HG02870 (cell line): ENCODE results near the gene ANAPC15.
A peak's percentile ranks its signal among the peaks of the same experiment; 100 is the strongest.

Experiments used
- ATAC-seq: cut with Tn5 transposase; IDR thresholded peaks from one replicate; pipeline ENCODE4 v1.9.1; 2021; ENCODE audit warnings: mild to moderate bottlenecking, moderate library complexity; ENCODE audit not compliant: unreplicated experiment

The ANAPC15 gene

GRCh38 chr11:72088076-72088808 lies 24.3 kb downstream of the ANAPC15 start:
- ATAC-seq = no peak

- no peak for ATAC-seq
Observed at GRCh38 chr11:72085621-72086351, 26.7 kb downstream of the ANAPC15 start.

GRCh38 chr11:72084965-72085364 lies 27.5 kb downstream of the ANAPC15 start:
- no peak for ATAC-seq

GRCh38 chr11:72084076-72084475 lies 28.4 kb downstream of the ANAPC15 start:
- ATAC-seq = no peak

GRCh38 chr11:72083414-72083813 lies 29.1 kb downstream of the ANAPC15 start:
- ATAC-seq = no peak

GRCh38 chr11:72081821-72082453 lies 30.6 kb downstream of the ANAPC15 start:
- ATAC-seq = no peak

GRCh38 chr11:72081184-72081644 lies 31.3 kb downstream of the ANAPC15 start:
- no peak for ATAC-seq

- ATAC-seq = peak; percentile 94
Observed at GRCh38 chr11:72080326-72081183, 31.9 kb downstream of the ANAPC15 start, which contains the start of the genes LRRC51 and NUMA1. Gene LRRC51, plus strand, starts transcription at chr11:72080850. Its CDS starts 8,234 bp downstream, at chr11:72089084. Gene NUMA1, minus strand, starts transcription at chr11:72080542. Its CDS starts 44,599 bp downstream, at chr11:72035943.

GRCh38 chr11:72079819-72080325 lies 32.6 kb downstream of the ANAPC15 start:
- no peak for ATAC-seq

- ATAC-seq = no peak
Observed at GRCh38 chr11:72078477-72078876, 34.0 kb downstream of the ANAPC15 start.

GRCh38 chr11:72075756-72076155 lies 36.7 kb downstream of the ANAPC15 start:
- ATAC-seq = no peak

- no peak for ATAC-seq
Observed at GRCh38 chr11:72075109-72075508, 37.4 kb downstream of the ANAPC15 start.

GRCh38 chr11:72072348-72072747 lies 40.1 kb downstream of the ANAPC15 start:
- ATAC-seq = no peak

GRCh38 chr11:72070491-72070890 lies 42.0 kb downstream of the ANAPC15 start:
- ATAC-seq = no peak

GRCh38 chr11:72069787-72070251 lies 42.7 kb downstream of the ANAPC15 start:
- no peak for ATAC-seq

- ATAC-seq = no peak
Observed at GRCh38 chr11:72069200-72069599, 43.3 kb downstream of the ANAPC15 start.

GRCh38 chr11:72067676-72068075 lies 44.8 kb downstream of the ANAPC15 start:
- no peak for ATAC-seq

- ATAC-seq = no peak
Observed at GRCh38 chr11:72067266-72067665, 45.2 kb downstream of the ANAPC15 start.

- ATAC-seq = no peak
Observed at GRCh38 chr11:72066855-72067254, 45.6 kb downstream of the ANAPC15 start.

- no peak for ATAC-seq
Observed at GRCh38 chr11:72061739-72062396, 50.6 kb downstream of the ANAPC15 start.
